Breast epithelium (tissue), 3 donors: ENCODE results near the gene SLC32A1.

Source experiments
- POLR2A ChIP-seq: fragments of 450-650 bp; IDR thresholded peaks from one replicate; pipeline ENCODE4 v1.6.1; 2016; ENCODE audit warnings: antibody characterized with exemption, mild to moderate bottlenecking, moderate library complexity
- POLR2AphosphoS5 ChIP-seq, 3 donors: sonication (generic); formaldehyde crosslinking; IDR thresholded peaks; one replicate each; pipeline ENCODE4 v1.6.1; 2017; ENCODE audit warnings: antibody characterized with exemption in 3 of 3
- TF ChIP-seq, protein P1 (sequence below), 3 donors: fragments of 450-650 bp; IDR thresholded peaks; one replicate each; pipeline ENCODE4 v1.5.1; 2016 to 2017; ENCODE audit warnings: antibody characterized with exemption in 3 of 3, mild to moderate bottlenecking in 3 of 3, moderate library complexity in 3 of 3

DNA sequence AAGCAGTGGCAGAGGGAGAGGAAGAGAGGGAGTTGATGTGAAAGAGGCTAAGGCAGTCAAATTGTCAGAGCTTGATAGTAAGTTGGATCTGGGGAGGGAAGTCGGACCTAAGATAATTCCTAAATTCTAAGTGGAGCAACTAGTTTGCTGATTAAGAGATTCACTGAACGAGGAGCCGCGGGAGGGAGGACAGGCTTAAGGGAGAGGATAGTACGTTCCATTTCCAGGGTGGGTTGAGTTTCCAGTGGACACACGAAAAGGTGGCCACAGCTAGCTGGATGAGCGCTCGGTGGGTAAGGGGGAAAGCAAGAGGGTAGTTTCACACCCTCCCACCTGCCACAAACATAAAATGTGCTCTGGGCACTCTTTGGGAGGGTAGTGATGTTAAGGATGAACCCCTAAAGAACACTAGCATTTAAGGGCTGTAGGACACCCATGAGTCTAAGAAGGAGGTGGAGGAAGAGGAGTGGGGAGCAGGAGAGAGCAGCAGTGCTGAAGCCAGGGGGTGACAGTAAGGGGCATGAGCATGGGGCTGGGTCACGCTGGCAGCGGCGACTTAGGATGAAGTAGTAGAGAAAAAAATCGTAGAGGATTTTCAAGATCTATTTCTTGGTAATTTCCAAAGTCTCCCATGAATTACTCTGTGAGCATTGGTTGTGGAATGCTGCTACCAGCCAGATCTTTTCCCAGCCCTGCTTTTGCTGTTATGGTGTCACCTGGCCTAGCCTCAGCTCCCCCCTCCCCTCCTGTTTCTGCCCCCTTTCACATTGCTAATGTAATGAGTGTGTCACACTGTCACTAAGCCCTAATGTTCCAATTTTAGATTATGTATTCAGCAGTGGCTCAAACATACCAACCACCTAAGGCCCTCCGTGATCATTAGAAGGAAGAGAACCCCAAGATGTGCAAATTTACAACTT, 45.4 kb downstream of the SLC32A1 start:
- TF ChIP-seq, protein P1, sequence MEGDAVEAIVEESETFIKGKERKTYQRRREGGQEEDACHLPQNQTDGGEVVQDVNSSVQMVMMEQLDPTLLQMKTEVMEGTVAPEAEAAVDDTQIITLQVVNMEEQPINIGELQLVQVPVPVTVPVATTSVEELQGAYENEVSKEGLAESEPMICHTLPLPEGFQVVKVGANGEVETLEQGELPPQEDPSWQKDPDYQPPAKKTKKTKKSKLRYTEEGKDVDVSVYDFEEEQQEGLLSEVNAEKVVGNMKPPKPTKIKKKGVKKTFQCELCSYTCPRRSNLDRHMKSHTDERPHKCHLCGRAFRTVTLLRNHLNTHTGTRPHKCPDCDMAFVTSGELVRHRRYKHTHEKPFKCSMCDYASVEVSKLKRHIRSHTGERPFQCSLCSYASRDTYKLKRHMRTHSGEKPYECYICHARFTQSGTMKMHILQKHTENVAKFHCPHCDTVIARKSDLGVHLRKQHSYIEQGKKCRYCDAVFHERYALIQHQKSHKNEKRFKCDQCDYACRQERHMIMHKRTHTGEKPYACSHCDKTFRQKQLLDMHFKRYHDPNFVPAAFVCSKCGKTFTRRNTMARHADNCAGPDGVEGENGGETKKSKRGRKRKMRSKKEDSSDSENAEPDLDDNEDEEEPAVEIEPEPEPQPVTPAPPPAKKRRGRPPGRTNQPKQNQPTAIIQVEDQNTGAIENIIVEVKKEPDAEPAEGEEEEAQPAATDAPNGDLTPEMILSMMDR (IDR thresholded peaks at IDR 0.05): no peak
- TF ChIP-seq POLR2A (no peak), POLR2AphosphoS5 (IDR thresholded peaks at IDR 0.05) (no peak)
